Activated T-cell treated with anti-CD3 and anti-CD28 coated beads, Interleukin-2, amount 50 U/mL, for 1 hour (primary cell): ENCODE data around the gene KRTAP5-1.

Experiments
- DNase-seq: peaks from one replicate; pipeline ENCODE4 v3.0.0-alpha.2; 2020

Gene KRTAP5-1

GRCh38 chr11:1558775-1559110 lies 26.3 kb downstream of the KRTAP5-1 start:
- DNase-seq = peak; percentile 23

- peak; percentile 21 for DNase-seq
Measured at GRCh38 chr11:1557904-1558774, 26.9 kb downstream of the KRTAP5-1 start.

- peak; percentile 22 for DNase-seq
Measured at GRCh38 chr11:1557051-1557884, 27.8 kb downstream of the KRTAP5-1 start.

- DNase-seq = peak; percentile 22
Measured at GRCh38 chr11:1556278-1556902, 28.7 kb downstream of the KRTAP5-1 start.

GRCh38 chr11:1555713-1556153 lies 29.4 kb downstream of the KRTAP5-1 start:
- DNase-seq = no peak

GRCh38 chr11:1554981-1555712 lies 29.9 kb downstream of the KRTAP5-1 start:
- DNase-seq = peak; percentile 37

GRCh38 chr11:1553808-1554594 lies 31.1 kb downstream of the KRTAP5-1 start:
- peak; percentile 23 for DNase-seq

GRCh38 chr11:1549338-1550330 lies 35.4 kb downstream of the KRTAP5-1 start:
- no peak for DNase-seq

GRCh38 chr11:1548221-1549070 lies 36.6 kb downstream of the KRTAP5-1 start:
- no peak for DNase-seq

- DNase-seq = peak; percentile 34
Measured at GRCh38 chr11:1547467-1548098, 37.5 kb downstream of the KRTAP5-1 start.

GRCh38 chr11:1546536-1547466 lies 38.3 kb downstream of the KRTAP5-1 start:
- peak; percentile 70 for DNase-seq

GRCh38 chr11:1546077-1546535 lies 39.0 kb downstream of the KRTAP5-1 start:
- no peak for DNase-seq

GRCh38 chr11:1545432-1545831 lies 39.7 kb downstream of the KRTAP5-1 start:
- DNase-seq = no peak

- DNase-seq = no peak
Measured at GRCh38 chr11:1544536-1544935, 40.5 kb downstream of the KRTAP5-1 start.

GRCh38 chr11:1543606-1544263 lies 41.3 kb downstream of the KRTAP5-1 start:
- DNase-seq = no peak

GRCh38 chr11:1542267-1542666 lies 42.8 kb downstream of the KRTAP5-1 start:
- DNase-seq = no peak
